ENCODE results near the gene MARCHF2. TPM values are rescaled to one million over a fixed set of nuclear protein-coding genes. Genes with fewer than 3 reads are reported as not detected.
"Not testable (repeated sequence)": the region's sequence is repeated elsewhere in the genome, so short reads cannot be mapped to it uniquely, and the experiment has no call there.

MARCHF2 gene
- total RNA-seq, 4 donors from 2014 or later, result 167 to 296 (median 203) TPM

- no peak for DNase-seq (ENCODE audit: low spot score)
- no peak for TF ChIP-seq CTCF (IDR thresholded peaks at IDR 0.05)
- ATAC-seq (ENCODE audit: low FRiP score), result no peak
These were observed 13.2 kb downstream of the MARCHF2 start for GRCh38 chr19:8426283-8426682.

- TF ChIP-seq CTCF (IDR thresholded peaks at IDR 0.05), result no peak
- ATAC-seq (ENCODE audit: low FRiP score) (no peak), DNase-seq (ENCODE audit: low spot score) (no peak)
These were observed 15.9 kb downstream of the MARCHF2 start for GRCh38 chr19:8429044-8429443.

- no peak for DNase-seq (ENCODE audit: low spot score)
- ATAC-seq (ENCODE audit: low FRiP score), result no peak
- no peak for TF ChIP-seq CTCF (IDR thresholded peaks at IDR 0.05)
These were observed 16.7 kb downstream of the MARCHF2 start for GRCh38 chr19:8429826-8430225.

DNA sequence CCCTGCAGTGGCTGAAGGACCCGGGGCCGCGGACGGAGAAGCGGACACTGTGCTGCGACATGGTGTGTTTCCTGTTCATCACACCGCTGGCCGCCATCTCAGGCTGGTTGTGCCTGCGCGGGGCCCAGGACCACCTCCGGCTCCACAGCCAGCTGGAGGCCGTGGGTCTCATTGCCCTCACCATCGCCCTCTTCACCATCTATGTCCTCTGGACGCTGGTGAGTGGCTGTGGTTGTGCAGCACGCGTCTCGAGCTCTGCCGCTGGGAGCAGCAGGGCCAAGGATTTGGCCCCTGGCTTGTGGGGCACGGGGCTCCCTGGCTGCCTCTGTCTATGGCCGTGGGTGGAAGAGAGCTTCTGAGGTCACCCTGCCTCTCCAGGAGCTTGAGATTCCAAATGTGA lies 17.5 kb downstream of the MARCHF2 start:
- no peak for TF ChIP-seq CTCF (IDR thresholded peaks at IDR 0.05)
- DNase-seq (ENCODE audit: low spot score), result no peak
- no peak for ATAC-seq (ENCODE audit: low FRiP score)

DNA sequence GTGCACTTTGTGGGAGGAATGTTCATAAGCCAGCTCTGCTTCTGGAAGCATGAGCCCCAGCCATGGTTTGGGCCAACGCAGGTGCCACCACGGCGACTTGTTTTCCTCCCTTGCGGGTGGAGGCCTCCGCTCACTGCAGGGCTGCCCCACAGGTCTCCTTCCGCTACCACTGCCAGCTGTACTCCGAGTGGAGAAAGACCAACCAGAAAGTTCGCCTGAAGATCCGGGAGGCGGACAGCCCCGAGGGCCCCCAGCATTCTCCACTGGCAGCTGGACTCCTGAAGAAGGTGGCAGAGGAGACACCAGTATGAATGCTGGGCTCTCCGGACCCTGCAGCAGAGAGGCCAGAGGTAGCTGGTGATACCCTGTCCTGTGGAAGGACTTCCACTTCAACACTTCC lies 25.1 kb downstream of the MARCHF2 start:
- DNase-seq (ENCODE audit: low spot score), result no peak
- no peak for ATAC-seq (ENCODE audit: low FRiP score)
- TF ChIP-seq CTCF (IDR thresholded peaks at IDR 0.05), result no peak

DNA sequence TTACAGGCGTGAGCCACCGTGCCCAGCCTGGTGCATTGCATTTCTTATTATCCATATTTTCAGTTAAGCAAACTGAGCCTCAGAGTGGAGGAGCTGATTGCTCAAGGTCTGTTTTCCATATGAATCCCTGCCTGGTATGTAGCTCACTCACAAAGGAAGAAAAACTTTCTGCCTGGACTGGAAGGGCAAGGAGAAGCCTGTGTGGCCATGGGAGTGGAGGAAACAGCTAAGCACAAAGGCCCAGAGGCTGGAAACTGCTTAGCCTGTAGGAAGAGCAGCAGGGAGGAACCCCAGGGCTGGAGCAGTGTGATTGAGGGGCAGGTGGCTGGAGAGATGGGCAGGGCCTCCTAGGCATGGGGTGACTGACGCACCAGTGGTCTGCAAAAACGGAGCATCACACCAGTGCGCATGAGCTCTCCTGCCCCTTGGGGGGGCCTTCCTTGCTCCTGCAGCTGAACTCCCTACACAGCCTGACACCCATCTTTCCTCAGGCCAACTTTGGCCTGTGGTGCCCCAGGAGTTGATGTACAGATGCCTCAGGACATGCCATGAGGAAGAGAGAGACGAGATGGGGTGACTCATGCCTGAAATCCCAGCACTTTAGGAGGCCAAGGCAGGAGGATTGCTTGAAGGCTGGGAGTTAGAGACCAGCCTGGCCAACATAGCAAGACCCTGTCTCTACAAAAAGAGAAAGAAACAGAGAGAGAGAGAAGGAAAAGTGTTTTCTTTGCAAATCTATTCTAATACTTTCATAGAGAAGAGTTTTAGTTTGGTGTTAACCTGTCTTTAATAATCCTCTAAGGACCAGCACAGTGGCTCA lies 28.8 kb downstream of the MARCHF2 start:
- no peak for TF ChIP-seq CTCF (IDR thresholded peaks at IDR 0.05)

GRCh38 chr19:8444140-8444676 lies 31.1 kb downstream of the MARCHF2 start:
- ATAC-seq (ENCODE audit: low FRiP score); DNase-seq (ENCODE audit: low spot score): not testable (repeated sequence)

More for the DNA sequence above, 28.8 kb downstream of the MARCHF2 start:
- ATAC-seq (ENCODE audit: low FRiP score) (no peak), DNase-seq (ENCODE audit: low spot score) (no peak)

All from omental fat pad (tissue), 4 donors.